Embryonic facial prominence (tissue), 1 donor: Measurements from ENCODE around the gene QSER1.
A peak's percentile ranks its signal among the peaks of the same experiment; 100 is the strongest.
"Not testable (repeated sequence)": the region's sequence is repeated elsewhere in the genome, so short reads cannot be mapped to it uniquely, and the experiment has no call there.

Source experiments
- DNase-seq: peaks from one replicate; pipeline ENCODE4 v3.0.0-alpha.2; 2016; ENCODE audit errors: extremely low spot score

Gene QSER1

DNA sequence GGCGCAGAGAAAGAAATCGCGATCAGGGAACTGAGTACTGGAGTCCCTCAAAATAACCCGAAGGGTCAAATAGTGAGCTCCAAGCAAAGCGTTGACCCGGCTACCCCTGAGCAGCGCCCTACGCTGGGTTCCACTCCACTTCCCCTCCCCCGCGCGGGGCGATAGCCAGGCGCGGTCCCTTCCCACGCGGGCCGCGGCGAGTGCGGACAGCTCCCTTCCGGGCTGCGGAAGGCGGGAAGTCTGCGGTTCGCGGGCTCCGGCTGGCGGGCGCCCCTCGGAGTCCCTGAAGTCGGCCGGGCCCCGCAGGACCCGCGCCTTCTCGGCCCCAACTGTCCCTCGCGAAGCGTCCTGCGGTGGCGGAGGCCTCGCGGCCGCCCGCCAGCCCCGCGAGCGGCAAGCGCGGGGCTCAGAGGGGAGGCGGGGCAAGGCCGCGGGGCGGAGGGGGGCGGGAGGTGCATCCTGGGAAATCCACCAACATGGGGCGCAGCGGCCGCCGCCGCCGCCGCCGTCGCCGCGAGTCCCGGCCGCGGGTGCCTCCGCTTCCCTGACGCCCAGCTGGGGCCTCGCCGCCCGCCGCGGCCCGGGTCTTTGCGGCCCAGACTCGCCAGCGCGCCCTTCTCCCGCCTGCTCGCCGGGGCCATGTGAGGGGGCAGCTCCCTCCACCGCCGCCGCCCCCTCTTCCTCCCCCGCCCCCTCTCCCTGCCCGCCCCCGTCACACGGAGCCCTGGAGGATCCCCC is at the start of gene QSER1:
TSS of gene QSER1 (plus strand) at position 457 of the 738 bp plus-strand sequence. CDS start 315 bp downstream, outside the sequence.
- peak; percentile 34 for DNase-seq

DNA sequence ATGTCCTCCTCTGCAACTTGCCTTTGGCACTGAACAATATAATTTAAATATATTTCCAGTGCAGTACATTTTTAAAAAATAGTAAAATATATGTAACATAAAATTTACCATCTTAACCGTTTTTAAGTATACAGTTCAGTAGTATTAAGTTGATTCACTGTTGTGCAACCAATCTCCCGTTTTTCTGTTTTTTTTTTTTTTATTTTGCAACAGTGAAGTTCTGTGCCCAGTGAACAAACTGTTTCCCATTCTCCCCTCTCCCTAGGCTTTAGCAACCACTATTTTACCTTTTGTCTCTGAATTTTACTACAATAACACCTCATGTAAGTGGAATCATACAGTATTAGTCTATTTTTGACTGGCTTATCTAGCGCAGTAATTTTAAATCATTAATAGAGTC is 49.1 kb upstream of the QSER1 start:
- no peak for DNase-seq

DNA sequence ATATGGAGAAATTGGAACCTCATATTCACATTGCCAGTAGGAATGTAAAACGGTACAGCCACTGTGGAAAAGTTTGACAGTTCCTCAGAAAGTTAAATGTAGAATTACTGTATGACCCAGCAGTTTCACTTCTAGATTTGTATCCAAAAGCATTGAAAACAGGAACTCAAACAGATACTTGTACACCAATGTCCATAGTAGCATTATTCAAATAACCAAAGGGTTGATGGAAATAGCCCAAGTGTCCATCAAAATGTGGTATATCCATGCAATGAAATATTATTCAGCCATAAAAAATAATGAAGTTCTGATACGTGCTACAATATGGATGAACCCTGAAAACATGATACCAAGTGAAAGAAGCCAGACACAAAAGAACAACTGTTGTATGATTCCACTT is 45.1 kb upstream of the QSER1 start:
- DNase-seq, result no peak

DNA sequence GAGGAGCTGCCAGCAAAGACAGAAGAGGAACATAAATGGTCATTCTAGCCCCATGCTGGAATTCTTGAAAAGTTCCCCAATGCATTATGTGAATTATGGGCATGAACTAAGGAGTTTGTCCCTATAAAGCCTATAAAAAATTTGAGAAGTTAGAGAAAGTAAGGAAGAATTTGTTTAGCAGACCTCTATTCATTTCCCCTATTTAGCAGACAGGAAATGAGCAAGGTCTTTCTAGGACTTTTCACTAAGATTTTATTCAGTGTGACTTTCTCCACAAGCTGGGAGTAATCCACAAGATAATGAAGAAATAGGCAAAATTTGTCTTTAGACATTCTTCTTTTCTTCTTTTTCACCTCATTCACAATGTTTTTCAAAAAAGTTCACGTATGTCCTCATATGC is 42.9 kb upstream of the QSER1 start:
- DNase-seq, result no peak

DNA sequence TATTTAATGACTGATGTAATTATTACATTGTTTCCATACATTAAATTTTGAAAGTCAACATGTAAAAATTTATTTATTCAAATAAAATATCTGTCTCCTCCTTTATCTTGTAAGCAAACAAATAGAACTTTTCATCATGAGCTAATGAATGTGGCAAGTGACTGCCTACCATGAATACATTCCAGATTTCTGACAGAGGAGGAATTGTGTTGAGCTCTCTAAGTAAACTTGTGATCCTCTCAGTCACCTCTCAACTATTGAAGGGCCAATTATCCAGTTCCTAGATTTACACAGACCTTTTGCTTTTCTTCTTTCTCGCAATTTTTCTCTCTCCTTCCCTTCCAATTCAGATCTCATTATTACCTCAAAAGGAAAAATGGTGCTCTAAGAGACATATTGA is 41.4 kb upstream of the QSER1 start:
- DNase-seq, result no peak

DNA sequence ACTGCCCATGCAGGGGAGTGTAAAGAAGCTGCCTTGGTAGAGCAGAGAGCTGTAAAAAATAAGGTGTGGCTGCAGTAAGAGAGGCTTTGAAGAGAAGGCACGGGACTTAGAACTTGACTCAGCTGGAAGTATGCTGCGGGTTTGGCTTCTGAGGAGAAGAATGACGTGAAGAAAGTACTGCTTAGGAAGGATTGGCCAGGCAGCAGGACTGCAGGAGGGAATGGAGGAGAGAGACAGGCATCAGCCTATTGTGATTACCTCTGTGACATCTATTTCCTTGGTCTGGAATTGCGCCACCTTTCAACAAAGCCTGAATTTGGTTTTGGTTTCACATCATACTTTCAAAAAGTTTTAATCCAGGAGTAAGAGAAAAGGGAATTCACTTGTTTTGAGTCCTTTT is 40.4 kb upstream of the QSER1 start:
- no peak for DNase-seq

DNA sequence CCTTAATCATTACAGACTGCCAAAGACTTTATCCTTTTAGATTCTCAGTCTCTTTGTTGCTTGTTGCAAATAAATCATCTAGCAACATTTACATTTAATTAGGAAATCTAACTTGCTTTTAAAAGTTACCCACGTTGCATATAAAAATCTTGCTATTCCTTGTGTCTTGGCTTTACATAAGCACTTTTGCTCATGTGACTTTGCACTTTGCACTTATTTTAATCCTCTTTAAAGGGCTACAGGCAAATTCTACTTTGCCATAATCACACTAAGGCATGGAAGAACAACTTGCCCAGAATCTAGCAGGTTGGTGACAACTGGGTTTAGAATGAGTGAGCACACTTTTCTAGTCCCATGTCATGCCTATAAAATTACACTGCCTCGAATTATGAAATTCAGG is 37.0 kb upstream of the QSER1 start:
- DNase-seq, result no peak

DNA sequence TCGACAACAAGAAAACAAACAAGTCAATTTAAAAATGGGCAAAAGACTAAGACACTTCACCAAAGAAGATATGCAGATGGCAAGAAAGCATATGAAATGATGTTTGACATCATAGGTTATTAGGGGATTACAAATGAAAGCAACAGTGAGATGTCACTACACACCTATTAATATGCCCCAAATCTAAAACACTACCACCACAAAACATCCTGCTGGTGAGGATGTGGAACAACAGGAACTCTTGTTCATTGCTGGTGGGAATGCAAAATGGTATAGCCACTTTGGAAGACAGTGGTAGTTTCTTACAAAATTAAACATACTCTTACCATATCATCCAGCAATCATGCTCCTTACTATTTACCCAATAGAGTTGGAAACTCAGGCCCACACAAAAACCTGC is 33.9 kb upstream of the QSER1 start:
- DNase-seq, result no peak

DNA sequence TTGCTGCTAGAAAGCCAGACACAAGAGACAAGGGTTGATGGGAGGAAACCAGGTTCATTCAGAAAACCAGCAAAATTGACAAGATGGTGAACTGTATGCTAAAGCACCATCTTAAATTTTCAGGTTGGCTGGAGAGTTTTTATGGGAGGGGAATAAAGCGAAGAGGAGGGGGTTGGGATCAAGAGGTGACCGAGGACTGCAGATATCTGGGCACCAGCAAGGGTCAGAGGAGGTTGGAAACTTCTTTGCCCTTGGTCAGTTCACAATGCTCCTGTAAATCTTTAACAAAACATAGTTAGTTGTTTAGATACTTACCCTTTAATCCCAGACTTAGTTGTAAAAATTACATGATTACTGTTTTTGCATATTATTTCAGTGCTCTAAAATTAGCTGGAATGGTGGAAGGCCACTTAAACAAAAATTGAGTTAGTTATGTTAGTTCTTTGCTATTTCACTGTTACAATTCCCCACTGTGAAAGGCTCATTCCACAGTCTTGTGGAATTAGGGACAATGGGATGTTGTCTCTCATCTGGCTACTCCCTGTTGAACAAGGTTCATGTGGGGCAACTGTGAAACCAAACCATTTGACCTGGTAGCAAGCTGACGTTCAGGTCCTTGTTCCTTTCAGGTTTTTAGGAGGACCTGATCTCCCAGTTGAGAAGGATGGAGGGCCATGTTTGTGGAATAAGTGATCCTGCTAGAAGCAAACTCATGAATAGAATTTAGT is 30.6 kb upstream of the QSER1 start:
- DNase-seq, result no peak

DNA sequence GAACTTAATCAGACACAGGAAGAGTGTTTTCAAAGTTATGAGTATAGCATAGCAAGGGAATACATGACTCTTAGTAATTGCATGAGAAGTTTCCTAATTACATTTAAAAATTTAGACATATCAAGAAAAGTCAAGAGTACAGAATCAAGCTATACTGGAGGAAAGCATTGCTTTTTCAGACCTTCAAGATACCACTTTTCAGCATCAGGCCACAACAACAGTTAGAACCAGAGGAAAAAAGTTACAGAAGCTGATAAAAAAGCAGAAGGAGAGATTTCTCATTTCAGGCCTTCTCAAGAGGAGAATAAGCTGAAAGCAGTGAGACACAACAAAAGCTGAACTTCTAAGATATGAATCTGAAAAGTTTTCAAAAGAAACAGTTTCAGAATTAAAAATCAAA is 28.1 kb upstream of the QSER1 start:
- DNase-seq, result no peak

DNA sequence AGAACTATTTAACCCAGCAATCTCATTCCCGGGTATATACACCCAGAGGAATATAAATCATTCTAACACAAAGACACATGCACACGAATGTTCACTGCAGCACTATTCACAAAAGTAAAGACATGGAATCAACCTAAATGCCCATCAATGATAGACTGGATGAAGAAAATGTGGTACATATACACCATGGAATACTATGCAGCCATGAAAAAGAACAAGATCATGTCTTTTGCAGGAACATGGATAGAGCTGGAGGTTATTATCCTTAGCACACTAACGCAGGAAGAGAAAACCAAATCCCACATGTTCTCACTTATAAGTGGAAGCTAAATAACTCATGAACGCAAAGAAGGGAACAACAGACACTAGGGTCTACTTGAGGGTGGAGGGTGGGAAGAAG is 23.9 kb upstream of the QSER1 start:
- not testable (repeated sequence) for DNase-seq

DNA sequence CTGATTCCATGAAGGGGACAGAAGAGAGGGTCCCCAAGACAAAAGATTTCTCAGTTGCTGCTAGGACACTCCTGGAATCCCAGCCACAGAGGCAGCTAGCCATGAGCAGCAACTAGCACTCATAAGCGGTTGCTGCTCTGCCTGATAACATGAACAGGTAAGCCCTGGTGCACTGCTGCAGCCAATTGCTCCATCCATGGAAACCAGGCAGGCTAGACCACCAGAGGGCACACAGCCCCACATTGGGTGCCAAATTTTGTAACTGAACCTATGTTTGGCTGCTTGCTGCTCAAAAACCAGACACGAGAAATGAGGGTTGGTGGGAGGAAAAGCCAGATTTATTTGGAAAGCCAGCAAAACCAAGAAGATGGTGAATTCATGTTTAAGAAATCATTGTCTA is 21.9 kb upstream of the QSER1 start:
- no peak for DNase-seq

DNA sequence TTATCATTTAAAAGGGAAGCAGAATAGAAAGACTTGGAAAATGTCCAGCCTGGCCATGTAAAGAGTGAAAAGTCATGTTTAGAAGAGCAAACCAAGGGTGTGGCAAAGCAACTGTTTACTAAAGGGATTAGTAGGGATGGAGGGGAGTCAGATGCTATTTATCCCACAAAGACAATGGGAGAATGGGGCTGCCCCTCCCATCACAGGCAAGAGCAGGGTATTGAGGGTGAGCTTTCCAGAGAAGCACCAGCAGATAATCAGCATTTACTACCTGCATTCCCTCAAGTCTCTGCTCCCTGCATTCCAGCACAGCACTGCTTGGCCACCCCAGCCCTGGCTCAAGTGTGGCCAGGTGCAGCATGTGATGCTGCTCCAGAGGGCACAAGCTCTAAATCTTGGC is 18.5 kb upstream of the QSER1 start:
- DNase-seq, result no peak

DNA sequence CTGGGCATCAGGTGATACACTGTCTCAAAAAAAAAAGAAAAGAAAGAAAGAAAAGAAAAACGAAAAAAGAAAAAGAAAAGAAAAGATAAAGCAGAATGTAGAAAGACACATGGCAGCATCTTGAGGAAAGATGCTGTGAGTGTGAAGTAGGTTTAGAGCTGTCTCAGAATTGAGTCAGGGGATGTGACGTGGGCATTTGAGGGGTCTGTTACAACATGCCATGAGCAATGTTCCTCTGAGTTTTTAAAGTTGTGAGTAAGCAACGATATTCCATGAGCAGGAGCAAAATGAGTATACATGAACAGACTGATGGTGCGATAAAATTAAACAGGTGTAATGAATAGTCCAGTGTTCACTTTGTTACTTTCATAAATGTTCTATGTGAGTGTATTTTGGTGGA is 11.3 kb upstream of the QSER1 start:
- DNase-seq, result no peak

DNA sequence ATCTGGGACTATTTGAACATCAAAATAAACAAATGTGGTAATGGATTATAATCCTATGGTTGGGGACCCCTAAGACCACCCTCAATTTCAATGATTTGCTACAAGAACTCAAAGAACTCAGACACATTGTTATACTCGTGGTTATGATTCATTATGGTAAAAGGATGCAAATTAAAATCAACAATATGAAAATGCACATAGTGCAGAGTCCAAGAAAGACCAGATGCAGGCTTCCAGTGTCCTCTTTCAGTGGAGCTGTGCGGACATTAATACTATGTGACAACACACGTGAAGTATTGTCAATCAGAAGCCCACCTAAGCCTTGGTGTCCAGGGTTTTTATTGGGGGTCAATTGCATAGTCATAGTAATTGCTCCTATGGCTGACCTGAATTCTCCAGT is 9.2 kb upstream of the QSER1 start:
- no peak for DNase-seq

DNA sequence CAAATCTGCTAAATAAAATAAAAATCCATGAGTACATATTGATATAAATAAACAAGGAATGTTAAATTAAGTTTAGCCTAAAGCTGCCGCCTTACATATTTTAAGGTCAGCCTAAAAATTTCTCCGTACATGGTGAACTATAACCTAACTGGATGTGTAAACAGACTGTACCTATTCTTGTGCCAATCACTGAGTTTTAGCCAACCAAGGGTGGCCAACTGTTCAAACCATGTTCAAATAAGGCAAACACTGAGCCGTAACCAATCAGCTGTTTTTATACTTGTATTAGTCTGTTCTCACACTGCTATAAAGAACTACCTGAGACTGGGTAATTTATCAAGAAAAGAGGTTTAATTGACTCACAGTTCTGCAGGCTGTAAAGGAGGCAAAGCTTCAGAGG is 8.6 kb upstream of the QSER1 start:
- no peak for DNase-seq

DNA sequence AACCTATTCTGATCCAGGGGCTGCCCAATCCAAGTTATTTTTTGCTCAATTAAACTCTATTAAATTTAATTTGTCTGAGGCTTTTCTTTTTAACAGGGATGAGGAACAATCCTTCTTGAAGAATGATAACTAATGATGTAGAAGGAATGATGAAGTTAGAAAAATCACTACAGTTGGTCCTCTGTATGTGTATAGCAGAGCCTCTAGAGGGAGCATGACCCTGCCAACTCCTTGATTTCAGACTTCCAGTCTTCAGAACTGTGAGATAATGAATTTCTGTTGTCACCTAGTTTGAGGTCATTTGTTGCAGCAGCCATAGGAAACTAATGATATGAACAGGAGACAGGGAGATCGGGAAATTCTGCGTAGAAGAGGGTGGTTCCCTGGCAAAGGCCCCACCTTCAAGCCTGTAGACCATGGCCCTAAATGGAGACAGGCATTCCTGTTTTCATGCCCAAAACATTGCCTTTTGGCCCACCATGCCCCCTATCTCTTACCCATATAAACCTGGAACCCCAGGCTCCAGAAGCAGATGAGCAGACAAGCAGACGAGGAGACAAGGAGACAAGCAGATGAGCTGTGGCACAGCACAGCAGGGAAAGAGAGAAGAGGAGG is 7.7 kb upstream of the QSER1 start:
- no peak for DNase-seq

DNA sequence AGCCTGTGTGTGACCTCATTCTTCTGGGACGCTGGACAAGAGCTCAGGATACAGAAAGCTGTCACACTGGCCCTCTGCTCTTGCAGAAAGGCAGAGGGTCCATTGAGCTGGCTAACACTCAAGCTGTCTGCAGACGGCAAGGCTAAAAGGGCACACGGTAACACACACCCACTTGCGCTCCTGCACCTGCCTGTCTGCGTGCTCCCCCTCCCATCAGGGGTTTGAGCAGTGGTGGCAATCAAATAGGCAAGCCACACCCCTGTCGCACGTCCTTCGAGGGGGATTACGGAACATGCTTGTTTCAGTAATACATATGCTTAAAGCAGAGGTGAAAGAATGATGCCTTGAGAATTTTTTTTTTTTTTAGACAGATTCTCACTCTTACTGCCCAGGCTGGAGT is 7.1 kb upstream of the QSER1 start:
- DNase-seq, result no peak

DNA sequence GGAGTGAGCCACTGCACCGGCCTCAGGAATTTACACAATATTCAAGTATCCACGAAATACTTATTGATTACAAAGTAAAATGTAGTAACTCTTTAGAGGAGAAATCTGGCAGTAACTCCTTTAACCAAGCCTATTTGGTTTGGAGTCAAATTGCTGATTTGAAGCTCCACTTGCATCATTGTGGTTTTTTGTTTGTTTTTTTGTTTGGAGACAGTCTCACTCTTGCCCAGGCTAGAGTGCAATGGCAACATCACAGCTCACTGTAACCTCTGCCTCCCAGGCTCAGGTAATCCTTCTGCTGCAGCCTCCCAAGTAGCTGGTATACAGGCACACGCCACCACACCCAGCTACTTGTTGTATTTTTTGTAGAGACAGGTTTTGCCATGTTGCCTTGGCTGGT is 6.4 kb upstream of the QSER1 start:
- DNase-seq, result no peak

DNA sequence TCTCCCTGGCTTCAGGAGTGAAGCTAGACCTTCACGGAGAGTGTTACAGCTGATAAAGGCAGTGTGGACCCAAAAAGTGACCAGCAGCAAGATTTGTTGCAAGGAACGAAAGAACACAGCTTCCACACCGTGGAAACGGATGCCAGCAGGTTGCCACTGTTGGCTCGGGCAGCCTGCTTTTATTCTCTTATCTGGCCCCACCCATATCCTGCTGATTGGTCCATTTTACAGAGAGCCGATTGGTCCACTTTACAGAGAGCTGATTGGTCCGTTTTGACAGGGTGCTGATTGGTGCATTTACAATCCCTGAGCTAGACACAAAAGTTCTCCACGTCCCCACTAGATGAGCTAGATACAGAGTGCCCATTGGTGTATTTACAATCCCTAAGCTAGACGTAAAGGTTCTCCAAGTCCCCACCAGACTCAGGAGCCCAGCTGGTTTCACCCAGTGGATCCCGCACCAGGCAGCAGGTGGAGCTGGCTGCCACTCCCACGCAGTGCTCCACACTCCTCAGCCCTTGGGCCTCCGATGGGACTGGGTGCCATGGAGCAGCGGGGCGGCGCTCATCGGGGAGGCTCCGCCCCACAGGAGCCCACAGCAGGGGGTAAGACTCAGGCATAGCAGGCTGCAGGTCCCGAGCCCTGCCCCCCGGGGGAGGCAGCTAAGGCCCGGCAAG is 4.8 kb upstream of the QSER1 start:
- DNase-seq, result not testable (repeated sequence)

DNA sequence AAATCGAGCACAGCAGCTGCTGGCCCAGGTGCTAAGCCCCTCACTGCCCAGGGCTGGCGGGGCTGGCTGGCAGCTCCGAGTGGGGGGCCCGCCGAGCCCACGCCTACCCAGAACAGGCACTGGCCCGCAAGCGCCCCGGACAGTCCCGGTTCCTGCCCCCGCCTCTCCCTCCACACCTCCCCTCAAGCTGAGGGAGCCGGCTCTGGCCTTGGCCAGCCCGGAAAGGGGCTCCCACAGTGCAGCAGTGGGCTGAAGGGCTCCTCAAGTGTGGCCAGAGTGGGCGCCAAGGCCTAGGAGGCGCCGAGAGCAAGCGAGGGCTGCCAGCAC is 4.3 kb upstream of the QSER1 start:
- DNase-seq, result not testable (repeated sequence)

DNA sequence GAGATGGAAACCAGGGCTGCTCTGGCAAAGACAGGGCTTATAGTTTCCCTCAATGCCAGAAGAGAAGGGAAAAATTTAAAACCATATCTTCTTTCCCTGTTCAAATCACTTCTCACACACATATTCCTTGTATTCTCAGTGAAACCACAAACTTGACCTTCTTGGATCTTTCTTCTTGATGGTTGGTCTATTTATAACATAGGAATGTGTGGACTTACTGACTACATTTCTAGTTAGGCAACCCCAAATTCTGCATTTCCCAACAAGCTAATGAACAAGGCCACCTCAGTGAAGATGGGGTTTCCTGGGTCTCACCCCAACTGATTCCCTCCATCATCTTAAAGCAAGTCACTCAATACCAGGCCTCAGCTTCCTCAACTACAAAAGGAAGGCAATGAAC is 3.8 kb upstream of the QSER1 start:
- no peak for DNase-seq
